ENCODE data around the gene HPSE2.

GRCh38 chr10:98424295-98425254, 811.1 kb downstream of the HPSE2 start:
- TF ChIP-seq EZH2 (IDR thresholded peaks at IDR 0.05; ENCODE audit: borderline replicate concordance, insufficient read depth, low read depth, low read length, poor library complexity, severe bottlenecking) (no peak), CTCF (IDR thresholded peaks at IDR 0.05) (no peak)
